Measurements from ENCODE around the gene TNFAIP8. TPM values are rescaled to one million over a fixed set of nuclear protein-coding genes. Genes with fewer than 3 reads are reported as not detected.

TNFAIP8 gene
- total RNA-seq, result 10.0 and 12.2 TPM in 2 replicates

GRCh38 chr5:119355685-119356611 is at the start of gene TNFAIP8:
Gene TNFAIP8, plus strand, starts transcription at chr5:119356019. Its CDS starts 72 bp downstream, at chr5:119356091.

Other genes starting within 250 kb of the TNFAIP8 start
- gene HSD17B4, start 96.5 kb downstream of the TNFAIP8 start, total RNA-seq, result 167 and 271 TPM in 2 replicates

All from endothelial cell of coronary artery (primary cell).